ENCODE data around the gene MMP2.

DNA sequence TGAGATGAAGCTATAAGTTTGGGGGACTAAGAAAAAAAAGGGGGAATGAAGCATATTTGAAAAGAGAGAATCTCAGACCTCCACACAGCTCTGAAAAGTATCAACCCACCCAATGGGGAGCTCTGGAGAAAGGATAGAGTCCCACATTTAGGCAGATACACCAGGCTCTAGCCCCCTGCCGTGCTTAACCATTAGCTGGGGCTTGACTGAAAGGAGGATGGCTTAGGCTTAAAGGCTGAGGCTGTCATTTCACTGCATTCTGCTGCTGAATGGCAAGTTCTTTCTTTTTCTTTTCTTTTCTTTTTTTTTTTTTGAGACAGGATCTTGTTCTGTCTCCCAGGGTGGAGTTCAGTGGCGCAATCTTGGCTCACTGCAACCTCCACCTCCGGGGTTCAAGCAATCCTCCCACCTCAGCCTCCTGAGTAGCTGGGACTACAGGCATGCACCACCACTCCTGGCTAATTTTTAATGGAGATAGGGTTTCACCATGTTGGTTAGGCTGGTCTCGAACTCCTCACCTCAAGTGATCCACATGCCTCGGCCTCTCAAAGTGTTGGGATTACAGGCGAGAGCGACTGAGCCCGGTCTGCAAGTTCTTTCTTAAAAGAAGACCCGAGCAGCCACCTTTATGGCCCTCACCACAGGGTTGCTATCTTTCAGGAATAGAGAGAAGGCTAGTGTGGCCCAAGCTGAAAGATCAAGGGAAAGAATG is 9.0 kb upstream of the MMP2 start:
- TF ChIP-seq, protein P1, sequence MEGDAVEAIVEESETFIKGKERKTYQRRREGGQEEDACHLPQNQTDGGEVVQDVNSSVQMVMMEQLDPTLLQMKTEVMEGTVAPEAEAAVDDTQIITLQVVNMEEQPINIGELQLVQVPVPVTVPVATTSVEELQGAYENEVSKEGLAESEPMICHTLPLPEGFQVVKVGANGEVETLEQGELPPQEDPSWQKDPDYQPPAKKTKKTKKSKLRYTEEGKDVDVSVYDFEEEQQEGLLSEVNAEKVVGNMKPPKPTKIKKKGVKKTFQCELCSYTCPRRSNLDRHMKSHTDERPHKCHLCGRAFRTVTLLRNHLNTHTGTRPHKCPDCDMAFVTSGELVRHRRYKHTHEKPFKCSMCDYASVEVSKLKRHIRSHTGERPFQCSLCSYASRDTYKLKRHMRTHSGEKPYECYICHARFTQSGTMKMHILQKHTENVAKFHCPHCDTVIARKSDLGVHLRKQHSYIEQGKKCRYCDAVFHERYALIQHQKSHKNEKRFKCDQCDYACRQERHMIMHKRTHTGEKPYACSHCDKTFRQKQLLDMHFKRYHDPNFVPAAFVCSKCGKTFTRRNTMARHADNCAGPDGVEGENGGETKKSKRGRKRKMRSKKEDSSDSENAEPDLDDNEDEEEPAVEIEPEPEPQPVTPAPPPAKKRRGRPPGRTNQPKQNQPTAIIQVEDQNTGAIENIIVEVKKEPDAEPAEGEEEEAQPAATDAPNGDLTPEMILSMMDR (conservative IDR thresholded peaks at IDR 0.05): no peak
- TF ChIP-seq ZFX (IDR thresholded peaks at IDR 0.05): no peak

Data from C4-2B (cell line).